Esophagus (tissue), 2 donors: ENCODE results near the gene ATP8A2. TPM values are rescaled to one million over a fixed set of nuclear protein-coding genes. Genes with fewer than 3 reads are reported as not detected.

Experiments
- H3K27ac ChIP-seq, 2 donors: one replicate each; pipeline ENCODE4 v1.5.1; 2013; ENCODE audit warnings: low read depth in 2 of 2, mild to moderate bottlenecking in 2 of 2, inconsistent platforms in 1 of 2, low read length in 1 of 2, moderate library complexity in 1 of 2
- H3K27me3 ChIP-seq, 2 donors: one replicate each; pipeline ENCODE4 v1.6.1; 2013; ENCODE audit warnings: low read length in 2 of 2, control low read depth in 1 of 2, mild to moderate bottlenecking in 1 of 2; ENCODE audit not compliant: insufficient read depth in 2 of 2, control insufficient read depth in 1 of 2
- H3K36me3 ChIP-seq, 2 donors: one replicate each; pipeline ENCODE4 v1.6.1; 2013; ENCODE audit warnings: low read length in 1 of 2; ENCODE audit not compliant: control insufficient read depth in 2 of 2, insufficient read depth in 2 of 2
- H3K4me1 ChIP-seq, 2 donors: one replicate each; pipeline ENCODE4 v1.6.1; 2013; ENCODE audit warnings: low read length in 1 of 2; ENCODE audit not compliant: control insufficient read depth in 2 of 2, insufficient read depth in 2 of 2
- H3K4me3 ChIP-seq, 2 donors: one replicate each; pipeline ENCODE4 v1.5.1; 2013; ENCODE audit warnings: low read length in 2 of 2, mild to moderate bottlenecking in 2 of 2, low read depth in 1 of 2, moderate library complexity in 1 of 2
- H3K9me3 ChIP-seq, 2 donors: one replicate each; pipeline ENCODE4 v1.6.1; 2013; ENCODE audit warnings: mild to moderate bottlenecking in 2 of 2, low read depth in 1 of 2, low read length in 1 of 2, moderate library complexity in 1 of 2; ENCODE audit not compliant: control insufficient read depth in 2 of 2, insufficient read depth in 1 of 2
- WGBS, 2 donors: extraction: QIAGEN DNeasy Blood & Tissue Kit; methylation state at CpG; one replicate each; pipeline ENCODE4 v1.1.7; 2013; 5-methylcytosine and 5-hydroxymethylcytosine counted together
- polyA plus RNA-seq, 2 donors: library from polyadenylated mRNA; stranded (reverse); fragments of 200-250 nt; gene quantifications; one replicate each; pipeline ENCODE4 v1.2.3, GENCODE V29; 2013
- donor health status: healthy with polysubstance abuse.
- donor health status: Bipolar disorder and iron deficiency.

The ATP8A2 gene
- polyA plus RNA-seq, 2 donors, result 0.01 TPM; not detected in 1

DNA sequence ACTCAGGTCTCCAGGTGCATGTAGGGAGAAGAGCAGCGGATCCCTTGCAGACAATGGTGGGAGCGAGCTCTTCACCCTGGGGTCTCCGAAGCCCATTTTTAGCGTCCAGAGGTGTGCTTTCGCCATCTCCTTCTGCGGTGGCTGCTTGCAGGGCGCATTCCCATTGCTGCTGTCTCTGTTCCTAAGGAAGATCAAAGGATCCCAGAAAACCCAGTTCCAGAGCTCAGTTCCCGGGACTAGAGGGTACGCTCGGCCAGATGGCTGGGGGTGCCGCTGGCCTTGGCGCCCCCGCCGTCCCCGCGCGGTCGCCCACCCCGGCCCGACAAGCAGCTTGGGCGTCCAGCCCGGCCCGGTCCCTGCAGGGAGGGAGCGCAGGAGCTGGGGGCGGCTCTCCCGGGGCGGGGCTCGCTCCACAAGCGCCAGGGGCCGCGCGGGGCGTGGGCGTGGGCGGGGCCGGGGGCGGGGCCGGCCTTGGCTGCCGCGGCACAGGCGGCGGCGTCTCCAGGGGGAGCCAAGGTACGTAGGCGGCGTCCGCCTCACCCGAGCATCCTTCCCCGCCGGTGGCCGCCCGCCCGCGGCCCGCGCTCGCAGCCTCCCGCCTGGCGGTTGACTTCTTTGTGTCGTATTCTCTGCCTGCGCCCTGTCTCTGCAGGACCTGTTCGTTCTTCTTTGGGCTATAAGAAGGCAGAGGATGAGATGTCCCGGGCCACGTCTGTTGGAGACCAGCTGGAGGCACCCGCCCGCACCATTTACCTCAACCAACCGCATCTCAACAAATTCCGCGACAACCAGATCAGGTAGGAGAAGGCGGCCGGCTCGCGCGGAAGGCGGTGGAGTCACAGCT is 96.8 kb downstream of the ATP8A2 start:
- H3K9me3 ChIP-seq, result peaks cover 0 to 2% of the 10 kb centered on the region in 2 donors
- H3K27ac ChIP-seq, result no peak overlapping the region
- no peaks in the 10 kb centered on the region for H3K36me3 ChIP-seq
- H3K4me1 ChIP-seq, result peaks cover 0 to 4% of the 10 kb centered on the region in 2 donors
- WGBS, 2 donors, result 4 to 5% methylated on average over 67 to 75 of the region's 75 CpGs
- no peak overlapping the region for H3K4me3 ChIP-seq
- peaks cover 0 to 11% of the 10 kb centered on the region in 2 donors for H3K27me3 ChIP-seq

DNA sequence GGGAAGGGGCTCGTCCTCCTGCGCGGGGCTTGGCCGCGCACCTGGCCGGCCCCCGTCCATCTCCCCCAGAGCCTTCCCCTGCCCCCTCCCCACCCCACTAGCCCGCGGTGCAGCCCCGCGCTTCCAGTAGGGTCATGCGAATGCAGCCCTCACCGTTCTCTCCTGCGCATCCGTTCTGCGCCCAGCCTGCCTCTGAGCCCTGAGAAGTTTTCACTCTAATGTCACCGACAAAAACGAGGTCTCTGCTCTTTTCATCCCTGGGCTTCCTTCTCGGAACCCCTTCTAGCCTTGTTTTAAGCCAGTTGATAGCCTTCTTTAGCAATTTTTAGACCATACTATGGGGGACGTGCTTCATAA is 97.4 kb downstream of the ATP8A2 start:
- no peak overlapping the region for H3K27ac ChIP-seq
- H3K27me3 ChIP-seq, result peaks cover 0 to 11% of the 10 kb centered on the region in 2 donors
- no peaks in the 10 kb centered on the region for H3K36me3 ChIP-seq
- peaks cover 0 to 2% of the 10 kb centered on the region in 2 donors for H3K9me3 ChIP-seq
- H3K4me1 ChIP-seq, result peaks cover 0 to 4% of the 10 kb centered on the region in 2 donors
- H3K4me3 ChIP-seq, result no peak overlapping the region
- 7 to 11% methylated on average over 19 to 20 of the region's 20 CpGs for WGBS, 2 donors

DNA sequence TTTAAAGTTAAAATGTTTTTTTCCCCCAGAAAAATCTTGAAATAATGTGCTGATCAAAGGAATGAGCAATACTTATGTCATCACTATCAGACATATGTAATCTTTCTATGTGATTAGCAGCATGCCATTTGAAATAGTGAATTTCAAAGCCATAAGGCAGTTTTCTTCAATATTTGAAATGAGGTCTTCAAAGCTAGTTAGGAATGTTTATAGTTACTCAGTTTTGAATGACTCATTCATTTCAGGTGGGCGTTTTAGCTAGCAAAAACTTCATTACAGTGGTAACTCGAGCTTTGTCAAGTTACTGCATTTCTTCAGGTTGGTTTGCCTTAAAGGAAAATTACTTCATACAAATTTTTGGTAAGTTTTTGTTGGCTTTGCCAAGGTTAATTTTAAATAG is 102.1 kb downstream of the ATP8A2 start:
- Histone ChIP-seq H3K4me1 (peaks cover 0 to 1% of the 10 kb centered on the region in 2 donors), H3K9me3 (peaks cover 0 to under 1% of the 10 kb centered on the region in 2 donors), H3K27me3 (peaks cover 0 to 8% of the 10 kb centered on the region in 2 donors), H3K36me3 (no peaks in the 10 kb centered on the region), H3K27ac (no peak overlapping the region), H3K4me3 (no peak overlapping the region)
- 26 to 41% methylated on average over 2 of the region's 2 CpGs for WGBS, 2 donors

DNA sequence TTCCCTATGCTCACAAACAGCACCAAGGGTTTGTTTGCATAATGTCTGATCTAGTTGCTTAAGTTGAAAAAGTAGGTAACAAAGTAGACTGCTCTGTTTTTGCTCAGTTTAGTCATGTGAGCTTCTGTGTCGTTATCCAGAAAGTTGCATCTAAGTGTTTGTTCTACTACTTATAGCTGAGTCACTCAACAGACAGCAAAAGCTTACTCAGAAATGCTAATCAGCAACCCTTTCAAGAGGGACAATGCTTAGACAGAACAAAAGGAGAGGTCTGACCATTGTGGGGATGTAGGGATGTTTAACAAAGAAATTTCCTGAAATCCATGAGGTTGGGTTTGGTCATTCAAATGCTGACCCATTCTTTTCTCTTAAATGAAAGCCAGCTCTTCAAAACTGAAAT is 106.4 kb downstream of the ATP8A2 start:
- Histone ChIP-seq H3K9me3 (peaks cover 0 to 4% of the 10 kb centered on the region in 2 donors), H3K27ac (no peak overlapping the region), H3K4me3 (no peak overlapping the region), H3K36me3 (no peaks in the 10 kb centered on the region), H3K27me3 (no peaks in the 10 kb centered on the region), H3K4me1 (no peaks in the 10 kb centered on the region)
- WGBS, 2 donors, result 46 to 60% methylated on average over 1 of the region's 1 CpG

DNA sequence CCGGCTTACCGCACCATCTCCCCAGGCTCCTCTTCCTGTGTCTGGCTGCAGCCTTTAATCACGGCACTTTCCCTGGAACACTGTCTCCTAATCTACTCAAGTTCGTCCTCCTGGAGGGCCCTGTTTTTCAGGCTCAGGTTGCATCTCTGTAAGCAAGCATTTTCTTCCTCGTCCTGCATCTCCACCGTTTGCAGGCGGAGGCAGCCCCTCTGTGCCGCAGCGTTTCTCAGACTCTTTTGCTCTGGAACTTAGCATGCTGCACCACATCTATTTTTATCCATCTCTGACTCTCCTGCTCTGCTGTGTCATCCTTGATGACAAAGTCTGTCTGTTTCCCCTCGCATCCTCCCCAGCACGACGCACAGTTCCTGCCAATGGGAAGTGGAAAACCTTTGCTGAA is 117.5 kb downstream of the ATP8A2 start:
- no peaks in the 10 kb centered on the region for H3K36me3 ChIP-seq
- no peaks in the 10 kb centered on the region for H3K9me3 ChIP-seq
- H3K27ac ChIP-seq, result no peak overlapping the region
- no peak overlapping the region for H3K4me3 ChIP-seq
- WGBS, 2 donors, result 40% methylated on average over 12 of the region's 12 CpGs
- no peaks in the 10 kb centered on the region for H3K4me1 ChIP-seq
- H3K27me3 ChIP-seq, result no peaks in the 10 kb centered on the region

DNA sequence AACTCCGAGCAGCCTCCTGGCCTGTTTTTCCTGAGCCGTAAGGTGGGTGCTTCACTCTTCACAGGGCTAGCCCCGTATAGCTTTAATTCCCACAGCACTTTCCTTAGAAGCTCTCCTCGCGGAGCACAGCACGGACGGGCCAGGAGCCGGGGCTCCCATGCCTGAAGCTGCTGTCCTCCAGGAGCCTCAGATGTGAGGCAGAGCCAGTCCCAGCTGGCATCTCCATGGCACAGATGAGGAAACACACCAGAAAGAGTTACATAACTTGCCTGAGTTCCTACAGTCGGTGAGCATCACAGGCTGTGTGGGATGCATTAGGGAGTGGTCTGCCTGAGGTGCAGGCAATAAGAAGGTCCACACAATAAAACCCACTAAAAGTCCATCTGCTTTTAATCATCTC is 118.5 kb downstream of the ATP8A2 start:
- WGBS, 2 donors, result 79 to 80% methylated on average over 9 of the region's 9 CpGs
- no peaks in the 10 kb centered on the region for H3K27me3 ChIP-seq
- no peaks in the 10 kb centered on the region for H3K4me1 ChIP-seq
- H3K36me3 ChIP-seq, result no peaks in the 10 kb centered on the region
- H3K4me3 ChIP-seq, result no peak overlapping the region
- H3K9me3 ChIP-seq, result no peaks in the 10 kb centered on the region
- no peak overlapping the region for H3K27ac ChIP-seq

DNA sequence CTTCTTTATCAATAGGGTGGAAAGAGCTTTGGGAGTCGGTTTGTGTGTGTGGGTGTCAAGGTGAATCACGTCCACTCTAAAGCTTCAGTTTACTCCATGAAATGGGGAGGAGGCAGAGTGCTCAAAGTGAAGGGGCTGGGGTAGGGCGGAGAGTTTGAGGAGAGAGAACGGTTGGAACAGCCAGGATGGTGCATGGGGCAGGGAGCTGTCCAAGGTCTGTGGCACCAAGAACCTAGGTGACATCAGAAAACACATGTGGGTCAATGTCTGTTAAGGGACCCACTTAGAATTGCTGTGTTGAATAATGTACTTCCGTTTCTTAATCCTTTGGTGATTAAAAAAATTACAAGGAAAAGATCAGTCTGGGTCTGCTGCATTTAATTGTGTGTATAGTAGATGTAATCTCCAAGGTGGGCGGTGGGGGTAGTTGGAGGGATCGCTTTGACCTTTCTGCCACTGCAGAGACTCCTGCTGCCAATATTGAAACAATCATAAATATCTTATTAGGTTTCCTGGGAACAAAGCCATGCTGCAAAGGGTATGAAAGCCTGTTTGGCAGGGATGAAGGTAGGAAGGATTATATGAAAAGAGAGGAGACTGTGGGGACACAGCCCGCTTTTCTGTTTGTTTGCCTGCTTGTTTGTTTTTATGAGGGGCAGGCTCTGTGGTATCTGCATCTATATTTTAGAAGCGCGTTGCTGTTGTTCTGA is 122.3 kb downstream of the ATP8A2 start:
- Histone ChIP-seq H3K4me3 (no peak overlapping the region), H3K36me3 (no peaks in the 10 kb centered on the region), H3K27me3 (no peaks in the 10 kb centered on the region), H3K4me1 (no peaks in the 10 kb centered on the region), H3K9me3 (no peaks in the 10 kb centered on the region), H3K27ac (no peak overlapping the region)
- 51 to 55% methylated on average over 10 of the region's 10 CpGs for WGBS, 2 donors

DNA sequence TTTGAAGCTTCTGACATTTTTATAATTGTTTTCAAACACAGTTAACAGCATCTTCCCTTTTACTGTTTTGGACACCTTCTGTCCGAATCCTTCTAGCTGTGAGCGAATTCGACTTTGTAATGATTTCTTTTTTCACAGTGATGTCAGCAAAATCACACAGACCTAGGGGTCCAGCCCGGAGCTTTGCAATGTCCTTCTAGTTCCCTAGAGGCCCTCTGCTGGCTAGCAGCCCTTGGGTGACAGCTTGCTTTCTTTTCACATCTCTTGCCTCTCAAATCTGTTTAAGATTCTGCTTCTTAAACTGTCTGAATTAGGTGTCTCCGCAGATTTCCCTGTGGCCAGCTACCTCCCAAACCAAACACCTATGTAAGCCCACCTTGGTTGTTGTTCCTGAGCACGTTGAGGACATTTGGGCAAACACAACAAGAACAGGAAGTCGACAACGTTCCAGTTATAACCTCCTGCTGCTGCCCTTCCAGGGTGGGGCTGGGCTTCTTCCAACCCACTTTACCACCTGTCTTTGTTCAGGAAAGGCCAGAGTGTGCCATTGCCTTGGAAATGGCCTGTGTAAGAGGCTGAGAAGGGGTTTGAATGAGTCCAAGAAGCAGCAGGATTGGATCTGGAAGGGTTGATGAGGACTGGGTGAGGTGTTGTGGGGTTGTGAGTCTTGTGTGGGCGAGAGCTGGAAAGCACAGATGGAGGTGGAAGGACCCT is 123.1 kb downstream of the ATP8A2 start:
- Histone ChIP-seq H3K27me3 (no peaks in the 10 kb centered on the region), H3K27ac (no peak overlapping the region), H3K36me3 (no peaks in the 10 kb centered on the region), H3K4me1 (no peaks in the 10 kb centered on the region), H3K9me3 (no peaks in the 10 kb centered on the region), H3K4me3 (no peak overlapping the region)
- WGBS, 2 donors, result 53% methylated on average over 9 of the region's 9 CpGs

DNA sequence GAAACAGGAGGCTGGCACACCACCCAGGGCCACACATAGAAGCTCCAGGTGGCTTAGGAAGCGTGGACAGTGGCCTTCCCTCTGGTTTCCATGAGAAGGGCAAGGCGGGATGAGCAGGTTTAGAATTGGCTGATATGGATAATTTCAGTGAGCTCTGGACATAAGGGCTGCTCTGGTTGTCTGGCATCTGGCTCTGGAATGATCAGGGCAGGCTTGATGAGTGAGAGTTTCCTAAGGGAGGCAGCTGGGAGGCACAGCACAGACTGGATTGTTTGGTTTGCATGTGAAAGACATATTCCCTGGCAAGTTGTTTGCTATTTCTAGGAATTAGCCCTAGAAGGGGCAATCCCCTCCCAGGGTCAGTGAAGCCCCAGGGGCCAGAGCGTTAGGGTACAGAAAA is 129.5 kb downstream of the ATP8A2 start:
- Histone ChIP-seq H3K36me3 (no peaks in the 10 kb centered on the region), H3K4me1 (no peaks in the 10 kb centered on the region), H3K27ac (no peak overlapping the region), H3K4me3 (no peak overlapping the region), H3K27me3 (no peaks in the 10 kb centered on the region), H3K9me3 (peaks cover 3% of the 10 kb centered on the region in 2 donors)
- 64 to 71% methylated on average over 3 of the region's 3 CpGs for WGBS, 2 donors
